ENCODE results near the gene WDFY4. TPM values are rescaled to one million over a fixed set of nuclear protein-coding genes. Genes with fewer than 3 reads are reported as not detected.

The WDFY4 gene
- polyA plus RNA-seq, 1 donor from 2014 or later = not detected

DNA sequence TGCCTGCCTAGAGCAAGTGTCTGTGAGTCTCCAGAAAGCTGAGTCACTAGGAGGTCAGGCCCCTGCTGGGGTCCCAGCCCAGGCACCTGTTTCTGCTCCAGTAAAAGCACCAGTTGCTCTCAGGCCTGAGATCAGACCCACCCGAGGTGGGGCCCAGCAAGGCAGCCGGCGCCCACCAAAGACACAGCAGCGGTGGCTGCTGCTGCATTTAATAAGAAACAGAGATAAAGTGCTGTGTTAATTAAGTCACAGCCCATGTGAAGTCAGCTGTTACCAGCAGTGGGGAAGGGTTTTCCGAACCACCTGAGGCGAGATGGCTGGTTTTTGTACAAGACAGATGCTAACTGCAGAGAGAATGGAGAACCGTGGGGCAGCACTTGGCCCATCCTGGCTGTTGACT is 267.0 kb downstream of the WDFY4 start:
- H3K9me3 ChIP-seq (ENCODE audit: low read length) = no peaks in the 10 kb centered on the region
- no peak overlapping the region for H3K27ac ChIP-seq (ENCODE audit: low read length)
- H3K36me3 ChIP-seq (ENCODE audit: insufficient read depth, low read length) = no peaks in the 10 kb centered on the region
- TF ChIP-seq, protein P1, sequence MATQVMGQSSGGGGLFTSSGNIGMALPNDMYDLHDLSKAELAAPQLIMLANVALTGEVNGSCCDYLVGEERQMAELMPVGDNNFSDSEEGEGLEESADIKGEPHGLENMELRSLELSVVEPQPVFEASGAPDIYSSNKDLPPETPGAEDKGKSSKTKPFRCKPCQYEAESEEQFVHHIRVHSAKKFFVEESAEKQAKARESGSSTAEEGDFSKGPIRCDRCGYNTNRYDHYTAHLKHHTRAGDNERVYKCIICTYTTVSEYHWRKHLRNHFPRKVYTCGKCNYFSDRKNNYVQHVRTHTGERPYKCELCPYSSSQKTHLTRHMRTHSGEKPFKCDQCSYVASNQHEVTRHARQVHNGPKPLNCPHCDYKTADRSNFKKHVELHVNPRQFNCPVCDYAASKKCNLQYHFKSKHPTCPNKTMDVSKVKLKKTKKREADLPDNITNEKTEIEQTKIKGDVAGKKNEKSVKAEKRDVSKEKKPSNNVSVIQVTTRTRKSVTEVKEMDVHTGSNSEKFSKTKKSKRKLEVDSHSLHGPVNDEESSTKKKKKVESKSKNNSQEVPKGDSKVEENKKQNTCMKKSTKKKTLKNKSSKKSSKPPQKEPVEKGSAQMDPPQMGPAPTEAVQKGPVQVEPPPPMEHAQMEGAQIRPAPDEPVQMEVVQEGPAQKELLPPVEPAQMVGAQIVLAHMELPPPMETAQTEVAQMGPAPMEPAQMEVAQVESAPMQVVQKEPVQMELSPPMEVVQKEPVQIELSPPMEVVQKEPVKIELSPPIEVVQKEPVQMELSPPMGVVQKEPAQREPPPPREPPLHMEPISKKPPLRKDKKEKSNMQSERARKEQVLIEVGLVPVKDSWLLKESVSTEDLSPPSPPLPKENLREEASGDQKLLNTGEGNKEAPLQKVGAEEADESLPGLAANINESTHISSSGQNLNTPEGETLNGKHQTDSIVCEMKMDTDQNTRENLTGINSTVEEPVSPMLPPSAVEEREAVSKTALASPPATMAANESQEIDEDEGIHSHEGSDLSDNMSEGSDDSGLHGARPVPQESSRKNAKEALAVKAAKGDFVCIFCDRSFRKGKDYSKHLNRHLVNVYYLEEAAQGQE (IDR thresholded peaks at IDR 0.05; ENCODE audit: borderline replicate concordance) = no peak
- TF ChIP-seq, protein P2, sequence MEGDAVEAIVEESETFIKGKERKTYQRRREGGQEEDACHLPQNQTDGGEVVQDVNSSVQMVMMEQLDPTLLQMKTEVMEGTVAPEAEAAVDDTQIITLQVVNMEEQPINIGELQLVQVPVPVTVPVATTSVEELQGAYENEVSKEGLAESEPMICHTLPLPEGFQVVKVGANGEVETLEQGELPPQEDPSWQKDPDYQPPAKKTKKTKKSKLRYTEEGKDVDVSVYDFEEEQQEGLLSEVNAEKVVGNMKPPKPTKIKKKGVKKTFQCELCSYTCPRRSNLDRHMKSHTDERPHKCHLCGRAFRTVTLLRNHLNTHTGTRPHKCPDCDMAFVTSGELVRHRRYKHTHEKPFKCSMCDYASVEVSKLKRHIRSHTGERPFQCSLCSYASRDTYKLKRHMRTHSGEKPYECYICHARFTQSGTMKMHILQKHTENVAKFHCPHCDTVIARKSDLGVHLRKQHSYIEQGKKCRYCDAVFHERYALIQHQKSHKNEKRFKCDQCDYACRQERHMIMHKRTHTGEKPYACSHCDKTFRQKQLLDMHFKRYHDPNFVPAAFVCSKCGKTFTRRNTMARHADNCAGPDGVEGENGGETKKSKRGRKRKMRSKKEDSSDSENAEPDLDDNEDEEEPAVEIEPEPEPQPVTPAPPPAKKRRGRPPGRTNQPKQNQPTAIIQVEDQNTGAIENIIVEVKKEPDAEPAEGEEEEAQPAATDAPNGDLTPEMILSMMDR (IDR thresholded peaks at IDR 0.05; ENCODE audit: poor library complexity, severe bottlenecking) = no peak
- TF ChIP-seq EZH2 (IDR thresholded peaks at IDR 0.05; ENCODE audit: borderline replicate concordance, insufficient read depth, low read length, poor library complexity, severe bottlenecking) (no peak), POLR2AphosphoS5 (IDR thresholded peaks at IDR 0.05) (no peak)
- no peaks in the 10 kb centered on the region for H3K27me3 ChIP-seq (ENCODE audit: insufficient read depth, low read depth, low read length)
- H2AFZ ChIP-seq (ENCODE audit: low read depth, low read length) = no peak overlapping the region
- no peaks in the 10 kb centered on the region for H3K9me2 ChIP-seq (ENCODE audit: insufficient read depth, low read length)
- H3K4me3 ChIP-seq (ENCODE audit: low read length) = no peak overlapping the region
- no peaks in the 10 kb centered on the region for H3K79me2 ChIP-seq (replicated peaks; ENCODE audit: insufficient read depth, low read length)
- no peaks in the 10 kb centered on the region for H4K20me1 ChIP-seq (ENCODE audit: insufficient read depth)
- no peaks in the 10 kb centered on the region for H3F3A ChIP-seq (ENCODE audit: insufficient read depth, low read length, poor library complexity, severe bottlenecking)
- H3K9ac ChIP-seq (ENCODE audit: low read length) = no peak overlapping the region
- no peak overlapping the region for H3K4me2 ChIP-seq (ENCODE audit: low read length)

DNA sequence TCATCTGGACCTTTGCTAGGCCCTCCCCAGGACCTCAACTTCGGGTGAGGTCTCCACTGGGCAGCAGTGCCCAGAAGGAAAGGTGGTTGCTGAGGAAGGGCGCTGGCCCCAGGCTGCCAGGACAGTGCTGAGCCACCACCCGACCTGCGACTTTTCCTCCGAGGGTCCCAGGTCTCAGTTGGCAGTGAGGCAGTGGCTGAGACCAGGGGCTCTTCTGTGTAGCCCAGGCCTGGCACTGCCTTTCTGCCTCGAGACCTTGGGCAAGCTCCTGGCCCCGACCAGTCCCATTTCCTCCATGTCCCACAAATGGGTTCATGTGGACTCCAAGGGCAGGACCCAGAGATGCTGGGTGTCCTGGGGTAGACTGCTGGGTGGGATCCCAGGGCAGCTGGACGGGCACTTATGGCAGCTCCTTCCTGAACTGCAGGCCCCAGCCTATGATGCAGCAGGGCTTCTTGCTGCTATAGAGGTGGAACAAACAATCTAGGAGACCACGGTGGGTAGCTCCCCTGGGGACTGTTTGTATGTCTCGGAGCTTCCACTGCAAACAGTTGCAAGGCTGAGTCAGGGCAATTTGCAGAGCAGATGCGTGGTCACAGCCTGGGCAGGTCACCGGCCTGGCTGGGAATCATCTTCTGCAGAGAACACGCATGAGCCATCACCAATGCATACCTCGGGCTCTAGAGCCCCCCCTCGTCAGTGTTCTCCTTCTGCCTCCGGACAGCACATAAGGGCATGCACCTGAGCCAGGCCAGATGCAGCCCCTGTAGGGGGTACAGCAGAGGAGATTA is 272.9 kb downstream of the WDFY4 start:
- Histone ChIP-seq H2AFZ (ENCODE audit: low read depth, low read length) (no peak overlapping the region), H3K27ac (ENCODE audit: low read length) (no peak overlapping the region), H3K4me3 (ENCODE audit: low read length) (no peak overlapping the region), H3F3A (ENCODE audit: insufficient read depth, low read length, poor library complexity, severe bottlenecking) (no peaks in the 10 kb centered on the region), H3K9ac (ENCODE audit: low read length) (no peak overlapping the region), H3K9me2 (ENCODE audit: insufficient read depth, low read length) (no peaks in the 10 kb centered on the region), H3K36me3 (ENCODE audit: insufficient read depth, low read length) (no peaks in the 10 kb centered on the region), H3K79me2 (replicated peaks; ENCODE audit: insufficient read depth, low read length) (no peaks in the 10 kb centered on the region), H3K4me2 (ENCODE audit: low read length) (no peak overlapping the region), H3K9me3 (ENCODE audit: low read length) (no peaks in the 10 kb centered on the region), H3K27me3 (ENCODE audit: insufficient read depth, low read depth, low read length) (no peaks in the 10 kb centered on the region), H4K20me1 (ENCODE audit: insufficient read depth) (no peaks in the 10 kb centered on the region)
- TF ChIP-seq EZH2 (IDR thresholded peaks at IDR 0.05; ENCODE audit: borderline replicate concordance, insufficient read depth, low read length, poor library complexity, severe bottlenecking) (no peak), EP300 (conservative IDR thresholded peaks at IDR 0.05; ENCODE audit: poor library complexity, severe bottlenecking) (no peak)

DNA sequence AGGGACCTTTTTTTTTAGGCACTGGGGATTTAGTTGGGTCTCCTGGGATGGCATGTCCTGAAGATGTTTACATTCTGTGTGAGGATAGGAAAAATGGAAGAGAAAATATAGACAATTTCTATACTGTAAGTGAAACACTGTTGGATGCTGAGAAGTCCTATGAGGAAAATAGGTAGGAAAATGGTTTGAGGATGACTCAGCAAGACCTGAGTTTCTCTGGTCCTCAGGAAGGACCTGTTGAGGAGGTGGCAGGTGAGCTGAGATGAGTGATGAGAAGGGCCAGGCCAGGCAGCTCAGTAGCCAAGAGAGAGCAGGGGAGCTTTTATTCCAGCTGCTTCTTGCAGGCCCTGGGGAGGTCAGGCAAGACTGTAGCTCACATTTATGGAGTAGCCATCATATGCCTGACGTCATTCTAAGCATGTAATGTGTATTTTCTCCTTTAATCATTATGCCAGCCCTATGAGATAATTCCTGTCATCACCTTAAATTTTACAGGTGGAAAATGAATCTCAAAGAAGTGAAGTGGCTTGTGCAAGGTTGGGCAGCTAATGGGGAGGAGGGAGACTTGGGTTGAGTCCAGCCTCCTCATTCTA is 274.0 kb downstream of the WDFY4 start:
- Histone ChIP-seq H4K20me1 (ENCODE audit: insufficient read depth) (no peaks in the 10 kb centered on the region), H3K9ac (ENCODE audit: low read length) (no peak overlapping the region), H3K4me3 (ENCODE audit: low read length) (no peak overlapping the region), H3F3A (ENCODE audit: insufficient read depth, low read length, poor library complexity, severe bottlenecking) (no peaks in the 10 kb centered on the region), H3K79me2 (replicated peaks; ENCODE audit: insufficient read depth, low read length) (no peaks in the 10 kb centered on the region), H3K36me3 (ENCODE audit: insufficient read depth, low read length) (no peaks in the 10 kb centered on the region), H3K4me2 (ENCODE audit: low read length) (no peak overlapping the region), H3K27ac (ENCODE audit: low read length) (no peak overlapping the region), H2AFZ (ENCODE audit: low read depth, low read length) (no peak overlapping the region), H3K9me2 (ENCODE audit: insufficient read depth, low read length) (no peaks in the 10 kb centered on the region), H3K9me3 (ENCODE audit: low read length) (no peaks in the 10 kb centered on the region), H3K27me3 (ENCODE audit: insufficient read depth, low read depth, low read length) (no peaks in the 10 kb centered on the region)
- no peak for TF ChIP-seq POLR2AphosphoS5 (IDR thresholded peaks at IDR 0.05)
- TF ChIP-seq RAD21 (conservative IDR thresholded peaks at IDR 0.05) = no peak
- TF ChIP-seq EP300 (conservative IDR thresholded peaks at IDR 0.05; ENCODE audit: poor library complexity, severe bottlenecking) = no peak
- no peak for TF ChIP-seq TAF1 (IDR thresholded peaks at IDR 0.05; ENCODE audit: low read depth)
- no peak for TF ChIP-seq MXI1 (conservative IDR thresholded peaks at IDR 0.05; ENCODE audit: poor library complexity, severe bottlenecking)
- no peak for TF ChIP-seq SMC3 (conservative IDR thresholded peaks at IDR 0.05; ENCODE audit: poor library complexity)
- TF ChIP-seq EZH2 (IDR thresholded peaks at IDR 0.05; ENCODE audit: borderline replicate concordance, insufficient read depth, low read length, poor library complexity, severe bottlenecking) = no peak
- TF ChIP-seq, protein P1 (IDR thresholded peaks at IDR 0.05; ENCODE audit: borderline replicate concordance) = no peak
